Measurements from ENCODE around the gene FRMD4A.

Gene FRMD4A

DNA sequence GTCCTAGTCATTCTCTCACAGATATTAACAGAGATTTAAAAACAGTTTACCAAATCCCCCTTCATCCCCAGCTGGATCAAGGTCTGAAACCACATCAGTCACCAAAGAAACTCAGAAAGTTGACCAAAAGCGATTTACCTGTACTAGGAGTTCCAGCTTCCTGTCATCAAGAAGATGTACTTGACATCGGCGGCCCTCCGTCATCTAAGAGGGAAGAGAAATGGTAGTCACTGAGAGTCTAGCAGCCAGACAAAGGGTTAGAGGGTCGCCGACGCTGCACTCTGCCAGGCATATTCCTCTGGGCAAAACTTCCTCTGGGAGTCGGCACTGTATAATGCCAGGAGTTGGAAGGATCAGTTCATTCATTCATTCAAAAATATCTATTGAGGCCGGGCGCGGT is 472.0 kb downstream of the FRMD4A start:
- Histone ChIP-seq H3K27ac (ENCODE audit: insufficient read depth, low read depth, low read length, poor library complexity, severe bottlenecking) (no peak overlapping the region), H3K36me3 (ENCODE audit: control insufficient read depth, insufficient read depth, low read length) (no peaks in the 10 kb centered on the region), H3K4me1 (ENCODE audit: control insufficient read depth, insufficient read depth, low read length) (peaks cover 4% of the 10 kb centered on the region), H3K27me3 (ENCODE audit: control insufficient read depth, insufficient read depth, low read length, poor library complexity, severe bottlenecking) (no peaks in the 10 kb centered on the region), H3K9me3 (ENCODE audit: control insufficient read depth, low read length) (no peaks in the 10 kb centered on the region), H3K4me3 (ENCODE audit: insufficient read depth, low read depth, low read length) (no peak overlapping the region)
- WGBS, 2 experiments = 90 to 93% methylated on average over 11 of the region's 11 CpGs

GRCh38 chr10:13857451-13857850 is 473.3 kb downstream of the FRMD4A start:
- H3K36me3 ChIP-seq (ENCODE audit: control insufficient read depth, insufficient read depth, low read length) = no peaks in the 10 kb centered on the region
- WGBS, 2 experiments = 97 to 98% methylated on average over 4 of the region's 4 CpGs
- H3K27me3 ChIP-seq (ENCODE audit: control insufficient read depth, insufficient read depth, low read length, poor library complexity, severe bottlenecking) = no peaks in the 10 kb centered on the region
- H3K4me1 ChIP-seq (ENCODE audit: control insufficient read depth, insufficient read depth, low read length) = no peaks in the 10 kb centered on the region
- no peak overlapping the region for H3K27ac ChIP-seq (ENCODE audit: insufficient read depth, low read depth, low read length, poor library complexity, severe bottlenecking)
- no peak overlapping the region for H3K4me3 ChIP-seq (ENCODE audit: insufficient read depth, low read depth, low read length)
- H3K9me3 ChIP-seq (ENCODE audit: control insufficient read depth, low read length) = no peaks in the 10 kb centered on the region

DNA sequence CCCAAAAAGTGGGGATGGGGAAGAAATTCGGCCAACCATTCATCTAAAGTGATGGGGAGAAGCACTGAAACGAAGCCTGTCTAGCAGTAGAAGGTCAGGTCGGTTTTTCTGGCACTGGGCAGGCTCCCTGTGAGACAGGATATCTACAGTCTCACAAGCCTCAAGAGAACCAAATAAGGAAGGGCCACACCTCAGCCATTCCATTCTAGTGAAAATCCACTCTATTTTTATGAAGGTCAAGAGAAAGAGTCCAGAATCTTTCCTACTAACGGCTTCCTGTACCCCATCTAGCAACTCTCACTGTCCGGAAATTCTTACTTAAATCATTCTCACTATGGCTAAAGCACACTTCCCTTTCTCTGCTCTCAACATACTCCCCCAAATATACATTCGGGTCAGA is 476.9 kb downstream of the FRMD4A start:
- H3K4me1 ChIP-seq (ENCODE audit: control insufficient read depth, insufficient read depth, low read length) = no peaks in the 10 kb centered on the region
- H3K4me3 ChIP-seq (ENCODE audit: insufficient read depth, low read depth, low read length) = no peak overlapping the region
- H3K36me3 ChIP-seq (ENCODE audit: control insufficient read depth, insufficient read depth, low read length) = no peaks in the 10 kb centered on the region
- H3K27ac ChIP-seq (ENCODE audit: insufficient read depth, low read depth, low read length, poor library complexity, severe bottlenecking) = no peak overlapping the region
- H3K27me3 ChIP-seq (ENCODE audit: control insufficient read depth, insufficient read depth, low read length, poor library complexity, severe bottlenecking) = no peaks in the 10 kb centered on the region
- WGBS, 2 experiments = 91 to 94% methylated on average over 6 of the region's 6 CpGs
- H3K9me3 ChIP-seq (ENCODE audit: control insufficient read depth, low read length) = no peaks in the 10 kb centered on the region

GRCh38 chr10:13852872-13853271 is 477.9 kb downstream of the FRMD4A start:
- H3K4me1 ChIP-seq (ENCODE audit: control insufficient read depth, insufficient read depth, low read length) = no peaks in the 10 kb centered on the region
- H3K4me3 ChIP-seq (ENCODE audit: insufficient read depth, low read depth, low read length) = no peak overlapping the region
- H3K36me3 ChIP-seq (ENCODE audit: control insufficient read depth, insufficient read depth, low read length) = no peaks in the 10 kb centered on the region
- no peak overlapping the region for H3K27ac ChIP-seq (ENCODE audit: insufficient read depth, low read depth, low read length, poor library complexity, severe bottlenecking)
- H3K27me3 ChIP-seq (ENCODE audit: control insufficient read depth, insufficient read depth, low read length, poor library complexity, severe bottlenecking) = no peaks in the 10 kb centered on the region
- 91 to 95% methylated on average over 5 of the region's 5 CpGs for WGBS, 2 experiments
- no peaks in the 10 kb centered on the region for H3K9me3 ChIP-seq (ENCODE audit: control insufficient read depth, low read length)

DNA sequence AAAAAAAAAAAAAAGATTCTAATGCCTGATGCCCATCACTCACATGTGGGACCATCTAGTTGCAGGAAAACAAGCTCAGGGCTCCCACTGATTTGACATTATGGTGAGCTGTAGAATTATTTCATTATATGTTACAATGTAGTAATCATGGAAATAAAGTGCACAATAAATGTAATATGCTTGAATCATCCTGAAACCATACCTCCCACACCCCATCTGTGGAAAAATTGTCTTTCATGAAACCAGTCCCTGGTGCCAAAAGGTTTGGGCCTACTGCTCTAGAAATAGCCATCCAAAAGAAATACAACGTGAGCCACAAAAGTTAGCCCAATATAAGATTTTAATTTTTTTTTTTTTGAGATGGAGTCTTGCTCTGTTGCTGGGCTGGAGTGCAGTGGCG is 478.8 kb downstream of the FRMD4A start:
- H3K36me3 ChIP-seq (ENCODE audit: control insufficient read depth, insufficient read depth, low read length) = no peaks in the 10 kb centered on the region
- H3K4me3 ChIP-seq (ENCODE audit: insufficient read depth, low read depth, low read length) = no peak overlapping the region
- H3K27ac ChIP-seq (ENCODE audit: insufficient read depth, low read depth, low read length, poor library complexity, severe bottlenecking) = no peak overlapping the region
- H3K9me3 ChIP-seq (ENCODE audit: control insufficient read depth, low read length) = no peaks in the 10 kb centered on the region
- no peaks in the 10 kb centered on the region for H3K4me1 ChIP-seq (ENCODE audit: control insufficient read depth, insufficient read depth, low read length)
- no peaks in the 10 kb centered on the region for H3K27me3 ChIP-seq (ENCODE audit: control insufficient read depth, insufficient read depth, low read length, poor library complexity, severe bottlenecking)
- 97 to 98% methylated on average over 2 of the region's 2 CpGs for whole genome bisulfite sequencing, 2 experiments

- Histone ChIP-seq H3K27me3 (ENCODE audit: control insufficient read depth, insufficient read depth, low read length, poor library complexity, severe bottlenecking) (no peaks in the 10 kb centered on the region), H3K27ac (ENCODE audit: insufficient read depth, low read depth, low read length, poor library complexity, severe bottlenecking) (no peak overlapping the region), H3K36me3 (ENCODE audit: control insufficient read depth, insufficient read depth, low read length) (no peaks in the 10 kb centered on the region), H3K4me3 (ENCODE audit: insufficient read depth, low read depth, low read length) (no peak overlapping the region), H3K9me3 (ENCODE audit: control insufficient read depth, low read length) (no peaks in the 10 kb centered on the region), H3K4me1 (ENCODE audit: control insufficient read depth, insufficient read depth, low read length) (no peaks in the 10 kb centered on the region)
- 80 to 86% methylated on average over 15 to 16 of the region's 16 CpGs for WGBS, 2 experiments
These were observed 481.9 kb downstream of the FRMD4A start for GRCh38 chr10:13848520-13849445.

DNA sequence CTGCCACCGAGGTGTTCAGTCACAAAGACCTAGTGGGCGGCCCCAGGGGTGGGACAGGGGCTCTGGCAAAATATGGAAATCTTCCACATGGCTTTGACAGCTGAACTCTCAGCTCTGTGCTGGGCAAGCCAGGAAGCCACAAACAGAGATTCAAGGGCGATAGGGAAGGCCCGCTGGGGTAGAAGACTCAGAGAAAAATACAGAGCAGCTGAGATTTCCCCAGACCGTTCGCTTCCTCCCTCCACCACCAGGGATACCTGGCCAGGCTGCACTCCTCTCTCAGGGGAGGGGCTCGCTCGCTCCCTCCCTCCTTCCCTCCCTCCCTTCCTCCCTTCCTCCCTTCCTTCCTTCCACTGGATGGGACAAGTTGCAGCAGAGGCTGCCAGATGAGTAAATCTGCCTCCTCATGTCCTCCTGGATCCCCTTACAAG is 483.5 kb downstream of the FRMD4A start:
- no peak overlapping the region for H3K4me3 ChIP-seq (ENCODE audit: insufficient read depth, low read depth, low read length)
- H3K4me1 ChIP-seq (ENCODE audit: control insufficient read depth, insufficient read depth, low read length) = no peaks in the 10 kb centered on the region
- no peaks in the 10 kb centered on the region for H3K9me3 ChIP-seq (ENCODE audit: control insufficient read depth, low read length)
- H3K27me3 ChIP-seq (ENCODE audit: control insufficient read depth, insufficient read depth, low read length, poor library complexity, severe bottlenecking) = no peaks in the 10 kb centered on the region
- H3K27ac ChIP-seq (ENCODE audit: insufficient read depth, low read depth, low read length, poor library complexity, severe bottlenecking) = no peak overlapping the region
- WGBS, 2 experiments = 66 to 68% methylated on average over 8 of the region's 8 CpGs
- H3K36me3 ChIP-seq (ENCODE audit: control insufficient read depth, insufficient read depth, low read length) = no peaks in the 10 kb centered on the region

DNA sequence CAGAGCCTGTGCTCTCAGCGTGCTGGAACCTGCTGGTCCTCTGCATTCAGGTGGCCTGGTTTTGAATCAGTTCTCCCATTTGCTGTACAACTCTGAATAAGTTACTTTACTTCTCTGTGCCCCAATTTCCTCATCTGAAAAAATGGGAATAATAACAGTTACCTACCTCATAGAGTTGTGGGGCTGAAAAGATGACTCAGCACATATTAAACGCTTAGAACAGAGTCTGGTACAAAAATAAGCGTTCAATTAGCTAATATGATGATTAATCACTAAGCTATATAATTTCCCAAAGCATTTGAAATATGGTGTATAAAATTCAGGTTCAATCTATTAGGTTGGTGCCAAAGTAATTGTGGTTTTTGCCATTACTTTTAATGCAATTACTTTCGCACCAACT is 484.8 kb downstream of the FRMD4A start:
- H3K9me3 ChIP-seq (ENCODE audit: control insufficient read depth, low read length) = peaks cover 3% of the 10 kb centered on the region
- no peaks in the 10 kb centered on the region for H3K36me3 ChIP-seq (ENCODE audit: control insufficient read depth, insufficient read depth, low read length)
- WGBS, 2 experiments = 93 to 98% methylated on average over 1 to 4 of the region's 4 CpGs
- H3K27me3 ChIP-seq (ENCODE audit: control insufficient read depth, insufficient read depth, low read length, poor library complexity, severe bottlenecking) = no peaks in the 10 kb centered on the region
- H3K4me1 ChIP-seq (ENCODE audit: control insufficient read depth, insufficient read depth, low read length) = no peaks in the 10 kb centered on the region
- no peak overlapping the region for H3K4me3 ChIP-seq (ENCODE audit: insufficient read depth, low read depth, low read length)
- no peak overlapping the region for H3K27ac ChIP-seq (ENCODE audit: insufficient read depth, low read depth, low read length, poor library complexity, severe bottlenecking)

DNA sequence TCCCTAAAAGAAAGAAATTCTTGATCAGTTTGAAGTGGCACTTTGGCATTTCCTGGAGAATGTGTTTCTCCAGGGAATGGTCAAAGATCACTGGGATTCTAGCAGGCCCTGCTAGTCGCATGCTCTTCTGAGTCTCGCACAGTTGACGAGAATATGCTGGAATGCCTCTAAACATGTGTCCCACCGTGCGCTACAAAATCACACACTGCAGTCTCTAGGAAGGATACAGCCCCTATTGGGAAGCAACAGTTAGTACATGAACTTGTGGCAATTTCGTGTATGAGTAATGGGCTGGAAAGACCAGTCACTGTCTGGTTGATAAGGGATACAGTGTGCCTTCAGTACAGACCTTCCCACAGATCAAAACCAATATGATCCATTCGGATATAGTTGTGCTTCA is 486.1 kb downstream of the FRMD4A start:
- peaks cover 5% of the 10 kb centered on the region for H3K4me1 ChIP-seq (ENCODE audit: control insufficient read depth, insufficient read depth, low read length)
- H3K9me3 ChIP-seq (ENCODE audit: control insufficient read depth, low read length) = peaks cover 3% of the 10 kb centered on the region
- WGBS, 2 experiments = 92 to 95% methylated on average over 6 to 7 of the region's 7 CpGs
- no peaks in the 10 kb centered on the region for H3K27me3 ChIP-seq (ENCODE audit: control insufficient read depth, insufficient read depth, low read length, poor library complexity, severe bottlenecking)
- no peaks in the 10 kb centered on the region for H3K36me3 ChIP-seq (ENCODE audit: control insufficient read depth, insufficient read depth, low read length)
- no peak overlapping the region for H3K4me3 ChIP-seq (ENCODE audit: insufficient read depth, low read depth, low read length)
- no peak overlapping the region for H3K27ac ChIP-seq (ENCODE audit: insufficient read depth, low read depth, low read length, poor library complexity, severe bottlenecking)

DNA sequence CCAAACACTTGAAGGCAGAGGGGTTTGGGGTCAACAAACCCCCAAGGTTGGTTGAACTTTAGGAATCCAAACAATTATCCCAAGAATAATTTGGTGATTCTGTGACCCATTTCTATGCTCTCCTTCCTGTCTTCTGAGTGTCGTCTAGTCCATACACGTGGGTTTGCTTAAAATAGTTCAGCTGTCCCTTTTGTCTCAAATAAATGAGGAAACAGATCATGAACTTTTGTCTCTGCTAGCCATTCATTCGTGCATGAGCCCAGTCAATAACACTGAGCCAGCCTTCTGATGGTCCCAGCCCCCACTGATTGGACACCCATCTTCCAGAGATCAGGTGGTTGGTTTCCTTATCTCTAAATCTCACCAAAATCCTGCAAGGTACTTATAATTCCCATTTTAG is 488.6 kb downstream of the FRMD4A start:
- 63% methylated on average over 3 of the region's 3 CpGs for WGBS, 2 experiments
- Histone ChIP-seq H3K27me3 (ENCODE audit: control insufficient read depth, insufficient read depth, low read length, poor library complexity, severe bottlenecking) (no peaks in the 10 kb centered on the region), H3K9me3 (ENCODE audit: control insufficient read depth, low read length) (peaks cover 3% of the 10 kb centered on the region), H3K4me3 (ENCODE audit: insufficient read depth, low read depth, low read length) (no peak overlapping the region), H3K27ac (ENCODE audit: insufficient read depth, low read depth, low read length, poor library complexity, severe bottlenecking) (no peak overlapping the region), H3K36me3 (ENCODE audit: control insufficient read depth, insufficient read depth, low read length) (no peaks in the 10 kb centered on the region), H3K4me1 (ENCODE audit: control insufficient read depth, insufficient read depth, low read length) (peaks cover 7% of the 10 kb centered on the region)
